AG04449 (cell line): ENCODE measurements around the gene CYP3A7.

Experiments
- CTCF ChIA-PET: fragments of 350-600 bp; formaldehyde crosslinking; extraction: SDS; loops from one replicate; lab custom pipeline; 2021; ENCODE audit warnings: antibody characterized with exemption; lab: Yijun Ruan, JAX
- POLR2A ChIA-PET: fragments of 400-600, 350-600 bp; formaldehyde crosslinking; extraction: SDS; loops from one replicate; lab custom pipeline; 2020; ENCODE audit warnings: antibody characterized with exemption, inconsistent platforms; lab: Yijun Ruan, JAX
- DNase-seq: peaks from one replicate; pipeline ENCODE4 v3.0.0-alpha.2; 2010; ENCODE audit warnings: low read depth, low spot score
- H3K4me3 ChIP-seq: 2 replicates; pipeline ENCODE4 v1.5.1; 2011; ENCODE audit warnings: low read depth, mild to moderate bottlenecking, control low read depth, low read length
- CTCF ChIP-seq: IDR thresholded peaks from one replicate; pipeline ENCODE4 v1.5.1; 2011; ENCODE audit warnings: mild to moderate bottlenecking, moderate library complexity, low read length, control low read depth, inconsistent platforms; ENCODE audit not compliant: insufficient read depth; ENCODE audit errors: missing control alignments

Gene CYP3A7

GRCh38 chr7:99677648-99678045 is 57.3 kb downstream of the CYP3A7 start:
- CTCF ChIA-PET, result no interaction called here
- no peak for DNase-seq
- POLR2A ChIA-PET, result no interaction called here
- no peak for TF ChIP-seq CTCF
- no peak overlapping the region for H3K4me3 ChIP-seq

DNA sequence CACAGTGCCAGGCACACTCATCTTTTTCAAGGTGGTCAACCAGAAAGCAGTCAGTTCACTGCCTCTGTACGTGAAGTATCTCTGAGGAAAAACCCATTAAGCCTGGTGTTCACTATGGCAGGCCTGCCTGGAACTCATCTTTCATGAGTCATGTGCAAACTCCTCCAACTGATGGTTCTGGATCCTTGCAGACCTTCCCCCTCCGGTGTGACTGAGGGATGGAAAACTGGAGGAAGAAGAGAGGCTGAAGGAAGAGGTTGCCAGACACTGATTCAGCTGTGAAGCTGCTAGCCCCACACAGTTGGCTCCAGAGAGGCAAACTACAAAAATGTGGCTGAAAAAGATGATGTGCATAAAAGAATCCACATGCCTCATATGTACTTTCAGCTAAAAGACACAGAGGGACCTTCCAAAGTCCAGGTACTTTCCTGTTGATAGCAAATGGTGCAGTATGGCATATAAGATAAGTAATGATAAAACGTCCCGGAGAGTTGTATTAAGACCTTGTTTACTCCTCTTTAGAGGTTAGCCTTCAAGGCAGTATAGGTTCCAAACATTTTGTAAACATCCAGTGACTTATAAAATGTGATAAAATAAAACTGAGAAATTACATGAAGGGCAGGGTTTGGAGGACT is 57.9 kb downstream of the CYP3A7 start:
- TF ChIP-seq CTCF, result no peak
- ChIA-PET POLR2A (no interaction called here), CTCF (no interaction called here)
- DNase-seq, result no peak
- no peak overlapping the region for H3K4me3 ChIP-seq

DNA sequence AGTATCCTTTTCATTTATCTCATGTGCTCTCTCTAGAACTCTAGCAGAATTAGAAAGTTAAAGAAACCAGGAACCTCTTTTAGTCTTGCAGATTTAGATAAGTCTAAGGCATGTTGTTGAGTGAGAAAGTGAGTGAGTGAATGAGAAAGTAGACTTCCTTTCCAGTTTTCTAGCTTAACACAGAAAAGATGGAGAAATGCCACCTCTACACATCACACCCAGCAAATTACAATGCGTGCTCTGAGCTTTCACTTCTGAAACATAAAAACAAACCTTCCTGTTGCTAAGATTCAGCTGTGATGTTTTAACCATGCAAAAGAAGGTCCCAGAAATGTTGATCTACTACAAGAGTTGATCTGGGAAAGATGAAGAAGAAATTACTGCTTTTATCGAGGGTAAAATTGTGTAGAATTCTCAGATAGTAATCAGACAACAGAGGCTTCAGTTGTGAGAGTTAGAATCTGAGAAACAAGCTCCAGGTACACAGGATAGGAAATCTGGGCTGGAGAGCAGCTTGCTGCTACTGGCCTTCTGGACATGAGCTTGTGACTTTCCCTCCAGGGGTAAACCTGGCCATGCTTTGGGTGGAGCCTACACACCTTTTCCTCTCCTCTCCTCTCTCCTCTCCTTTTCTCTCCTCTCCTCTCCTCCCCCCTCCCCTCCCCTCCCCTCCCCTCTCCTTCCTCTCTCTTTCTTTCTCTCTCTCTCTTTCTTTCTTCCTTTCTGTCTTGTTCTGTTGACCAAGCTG is 59.8 kb downstream of the CYP3A7 start:
- POLR2A ChIA-PET, result no interaction called here
- CTCF ChIA-PET, result no interaction called here
- no peak for DNase-seq
- TF ChIP-seq CTCF, result no peak
- H3K4me3 ChIP-seq, result no peak overlapping the region

DNA sequence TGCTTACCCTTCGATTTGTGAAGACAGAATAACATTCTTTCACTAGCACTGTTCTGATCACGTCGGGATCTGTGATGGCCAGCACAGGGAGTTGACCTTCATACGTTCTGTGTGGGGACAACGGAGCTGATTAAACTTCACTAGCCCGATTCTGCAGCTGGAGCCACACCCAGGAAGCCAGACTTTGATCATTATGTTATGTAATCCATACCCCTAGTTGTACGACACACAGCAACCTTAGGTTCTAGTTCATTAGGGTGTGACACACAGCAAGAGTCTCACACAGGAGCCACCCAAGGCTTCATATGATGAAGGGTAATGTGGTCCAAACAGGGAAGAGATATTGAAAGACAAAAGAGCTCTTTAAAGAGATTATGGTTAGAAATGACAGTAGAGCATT is 62.4 kb downstream of the CYP3A7 start:
- H3K4me3 ChIP-seq, result no peak overlapping the region
- ChIA-PET CTCF (no interaction called here), POLR2A (no interaction called here)
- TF ChIP-seq CTCF, result no peak
- DNase-seq, result no peak

DNA sequence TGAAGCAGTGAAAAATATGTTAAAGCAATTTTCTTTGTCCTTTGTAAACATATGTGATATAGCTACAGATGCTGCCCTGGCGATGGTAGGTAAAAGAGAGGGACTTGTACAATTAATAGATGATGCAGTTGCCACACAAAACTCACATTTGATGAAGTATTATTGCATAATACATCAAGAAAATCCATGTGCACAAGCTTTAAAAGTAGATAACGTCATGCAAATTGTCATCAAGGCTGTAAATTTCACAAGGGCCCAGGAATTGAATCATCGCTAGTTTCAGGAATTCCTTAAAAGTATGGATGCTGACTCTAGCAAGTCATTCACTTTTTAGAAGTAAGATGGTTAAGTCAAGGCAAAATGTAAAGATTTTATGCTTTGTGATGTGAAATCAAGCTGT is 65.2 kb downstream of the CYP3A7 start:
- CTCF ChIA-PET, result no interaction called here
- no peak for TF ChIP-seq CTCF
- POLR2A ChIA-PET, result no interaction called here
- DNase-seq, result no peak
- H3K4me3 ChIP-seq, result no peak overlapping the region

DNA sequence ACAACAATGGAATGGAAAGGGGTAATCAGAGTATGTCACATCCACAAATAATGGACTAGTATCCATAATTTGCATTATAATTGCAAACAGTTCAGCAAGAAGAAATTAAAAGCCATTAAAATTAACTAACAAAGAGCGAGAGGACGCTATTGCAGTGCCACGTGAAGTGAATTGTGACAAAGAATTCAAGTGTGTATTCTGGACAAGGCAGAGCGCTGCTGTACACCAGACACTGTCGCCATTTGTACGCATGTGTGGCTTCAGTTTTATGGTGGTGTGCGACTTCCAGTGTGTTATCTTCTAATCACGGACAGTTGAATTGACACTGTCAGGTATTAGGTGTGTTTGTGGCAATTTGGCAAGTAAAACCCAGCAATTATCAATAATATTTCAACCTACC is 66.5 kb downstream of the CYP3A7 start:
- no peak for TF ChIP-seq CTCF
- no peak for DNase-seq
- no peak overlapping the region for H3K4me3 ChIP-seq
- ChIA-PET POLR2A (no interaction called here), CTCF (no interaction called here)
